ENCODE measurements around the gene SLC33A1.
A peak's percentile ranks its signal among the peaks of the same experiment; 100 is the strongest.
"Not testable (repeated sequence)": the region's sequence is repeated elsewhere in the genome, so short reads cannot be mapped to it uniquely, and the experiment has no call there.

Gene SLC33A1

DNA sequence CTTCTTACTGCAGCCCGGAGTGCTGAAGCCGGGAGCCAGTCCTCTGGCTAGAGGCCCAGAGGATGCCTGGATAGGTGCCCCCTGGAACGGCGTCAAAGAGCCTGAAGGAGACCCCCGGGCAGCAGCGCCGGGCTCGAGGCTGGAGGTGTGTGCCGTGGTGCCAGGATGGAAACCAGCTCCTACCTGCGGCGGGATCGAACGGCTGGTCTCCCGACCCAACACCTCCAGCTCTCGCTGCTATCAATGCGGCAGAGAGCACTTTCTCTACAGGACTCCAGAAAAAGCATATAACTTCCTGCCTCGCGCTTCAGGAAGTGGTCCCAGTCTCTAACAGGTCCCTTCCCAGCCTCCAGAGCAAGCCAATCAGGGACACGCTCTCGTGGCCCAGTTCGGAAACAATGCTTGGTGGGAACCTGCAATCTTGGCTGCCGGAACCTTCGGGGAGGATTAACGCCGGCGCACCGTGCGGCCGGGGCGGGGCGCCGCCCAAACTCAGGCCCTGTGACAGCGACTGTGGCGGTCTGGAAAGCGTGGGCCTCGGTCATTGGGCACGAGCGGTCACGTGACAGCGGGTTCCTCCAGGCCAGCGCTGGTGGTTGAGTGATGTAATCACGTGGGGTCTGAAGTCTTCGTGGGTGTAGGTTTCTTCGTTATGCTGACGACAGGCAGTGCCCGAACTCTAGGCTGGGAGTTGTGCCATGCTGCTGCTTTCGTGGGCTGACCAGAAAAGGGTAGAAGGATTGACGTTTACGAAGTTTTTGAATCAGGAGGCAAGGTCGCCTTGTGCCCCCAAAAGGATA lies at the start of gene SLC33A1:
SLC33A1 (minus strand) TSS at position 287 of the 800 bp plus-strand sequence. CDS start 430 bp downstream, outside the sequence.
- peak; percentile 99 for DNase-seq (ENCODE audit: low read depth)

DNA sequence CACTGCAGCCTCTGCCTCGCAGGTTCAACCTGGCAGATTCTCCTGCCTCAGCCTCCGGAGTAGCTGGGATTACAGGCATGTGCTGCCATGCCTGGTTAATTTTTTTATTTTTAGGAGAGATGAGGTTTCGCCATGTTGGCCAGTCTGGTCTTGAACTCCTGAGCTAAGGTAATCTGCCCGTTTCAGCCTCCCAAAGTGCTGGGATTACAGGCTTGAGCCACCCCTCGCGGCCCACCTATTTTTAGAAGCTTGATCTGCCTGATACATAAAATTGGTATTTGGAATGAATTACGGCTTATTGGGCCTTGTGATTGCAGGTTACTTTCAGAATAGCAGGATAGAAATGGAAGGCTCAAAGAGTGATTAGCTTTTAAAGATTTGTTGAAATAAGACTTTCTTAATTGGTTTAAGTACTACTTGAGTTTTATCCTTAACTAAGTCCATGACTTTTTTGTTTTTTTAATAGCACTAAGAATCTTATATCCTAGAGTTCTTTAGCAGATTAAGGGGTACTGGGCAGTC lies 41.2 kb upstream of the SLC33A1 start:
- DNase-seq (ENCODE audit: low read depth), result no peak

DNA sequence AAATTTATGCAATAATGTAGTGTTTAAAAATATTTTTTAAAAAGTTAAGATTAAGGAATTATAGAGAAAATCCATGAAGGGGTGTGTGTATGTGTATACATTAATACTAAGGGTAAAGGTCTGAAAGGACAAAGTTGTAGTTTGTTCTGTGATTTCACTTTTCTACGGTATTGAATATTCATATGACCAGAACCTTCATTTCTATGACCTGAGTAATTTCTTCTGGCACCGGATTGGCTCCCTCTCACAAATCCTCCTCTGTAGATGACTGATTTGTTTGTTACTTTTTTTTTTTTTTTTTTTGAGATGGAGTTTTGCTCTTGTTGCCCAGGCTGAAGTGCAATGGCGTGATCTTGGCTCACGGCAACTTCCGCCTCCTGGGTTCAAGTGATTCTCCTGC lies 37.1 kb upstream of the SLC33A1 start:
- DNase-seq (ENCODE audit: low read depth), result peak; percentile 63

DNA sequence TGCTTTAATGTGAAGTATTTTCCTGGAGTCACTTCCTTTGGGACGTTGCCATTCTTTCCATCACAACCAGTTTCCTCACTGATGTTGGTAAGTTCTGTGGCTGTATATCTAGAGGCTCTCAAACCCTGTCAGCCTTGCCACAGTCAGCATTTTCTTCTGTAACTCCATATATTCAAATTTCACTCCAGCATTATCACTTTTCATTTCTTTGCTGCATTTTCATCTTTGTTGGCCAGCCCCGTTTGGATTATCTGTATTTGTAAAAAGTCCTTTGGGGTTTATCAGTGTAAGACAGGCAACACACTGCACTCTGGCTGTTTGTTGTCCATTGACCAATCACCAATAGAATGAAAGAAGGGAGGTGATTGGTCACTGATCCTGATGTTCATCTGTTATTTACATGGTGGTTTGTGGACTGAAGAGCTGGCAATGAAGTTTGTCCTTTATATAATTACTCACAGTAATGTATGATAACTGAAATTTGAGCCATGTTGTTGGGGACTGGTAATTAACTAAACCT lies 36.5 kb upstream of the SLC33A1 start:
- peak; percentile 75 for DNase-seq (ENCODE audit: low read depth)

DNA sequence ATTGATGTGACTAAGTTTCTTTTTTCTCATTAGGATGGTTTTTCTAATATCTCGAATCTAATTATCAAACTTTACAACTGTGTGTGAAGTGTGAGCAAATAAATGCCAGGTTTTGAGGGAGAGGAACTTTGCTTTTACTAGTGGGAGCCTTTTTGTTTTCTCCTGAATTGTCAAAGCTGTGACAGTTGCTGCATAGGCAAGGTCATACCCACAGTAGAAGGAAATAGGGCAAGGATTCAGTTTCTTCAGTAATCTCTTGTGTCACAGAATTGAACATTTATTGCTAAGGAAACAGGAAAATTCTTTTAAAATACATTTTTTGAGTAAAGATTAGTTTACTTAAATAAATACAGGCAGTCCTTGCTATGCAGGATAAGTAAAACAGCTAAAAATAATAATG lies 35.7 kb upstream of the SLC33A1 start:
- no peak for DNase-seq (ENCODE audit: low read depth)

DNA sequence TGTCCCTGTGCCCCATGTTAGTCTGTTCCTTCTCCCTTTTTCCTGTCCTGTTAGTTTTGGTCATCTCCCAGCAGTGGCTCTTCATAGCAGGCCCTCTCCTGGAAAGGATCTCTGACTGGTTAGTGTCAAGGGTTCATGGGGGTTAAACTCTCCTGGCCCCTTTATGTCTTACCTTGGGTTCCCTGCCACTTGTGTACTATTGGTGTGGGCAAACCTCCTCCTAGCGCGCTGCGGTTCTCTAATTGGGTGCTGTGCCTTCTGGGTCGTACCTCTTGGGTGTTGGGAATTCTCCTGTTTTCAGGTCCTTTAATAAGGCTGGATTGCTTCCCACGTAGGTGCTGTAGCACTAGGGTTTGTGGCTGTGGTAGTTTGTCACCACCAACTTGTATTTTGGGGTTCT lies 35.0 kb upstream of the SLC33A1 start:
- no peak for DNase-seq (ENCODE audit: low read depth)

DNA sequence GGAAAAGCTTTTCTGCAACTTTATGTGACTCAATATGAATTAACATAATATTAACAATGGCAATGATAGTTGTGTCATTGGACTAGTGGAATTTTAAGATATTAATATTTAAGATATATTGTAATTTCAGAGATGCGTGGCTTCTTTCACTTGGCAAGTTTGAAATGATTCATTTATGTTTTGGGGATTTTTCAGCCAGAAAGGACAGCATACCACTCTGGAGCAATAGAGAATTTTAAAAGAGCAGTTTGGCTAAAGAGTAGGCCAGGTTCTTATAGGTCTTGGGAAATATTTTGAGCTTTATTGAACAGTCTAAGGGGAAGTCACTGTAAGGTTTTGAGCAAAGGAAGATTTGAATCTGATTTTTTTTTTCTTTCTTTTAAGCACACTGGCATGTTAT lies 32.7 kb upstream of the SLC33A1 start:
- DNase-seq (ENCODE audit: low read depth), result no peak

DNA sequence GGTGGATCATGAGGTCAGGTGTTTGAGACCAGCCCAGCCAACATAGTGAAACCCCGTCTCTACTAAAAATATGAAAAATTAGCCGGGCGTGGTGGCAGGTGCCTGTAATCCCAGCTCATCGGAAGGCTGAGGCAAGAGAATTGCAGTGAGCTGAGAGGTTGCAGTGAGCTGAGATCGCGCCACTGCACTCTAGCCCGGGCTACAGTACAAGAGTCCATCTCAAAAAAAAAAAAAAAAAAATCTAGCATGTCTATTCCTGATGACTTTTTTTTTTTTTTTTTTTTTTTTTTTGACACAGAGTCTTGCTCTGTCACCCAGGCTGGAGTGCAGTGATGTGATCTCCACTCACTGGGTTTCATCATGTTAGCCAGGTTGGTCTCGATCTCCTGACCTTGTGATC lies 32.1 kb upstream of the SLC33A1 start:
- DNase-seq (ENCODE audit: low read depth), result not testable (repeated sequence)

DNA sequence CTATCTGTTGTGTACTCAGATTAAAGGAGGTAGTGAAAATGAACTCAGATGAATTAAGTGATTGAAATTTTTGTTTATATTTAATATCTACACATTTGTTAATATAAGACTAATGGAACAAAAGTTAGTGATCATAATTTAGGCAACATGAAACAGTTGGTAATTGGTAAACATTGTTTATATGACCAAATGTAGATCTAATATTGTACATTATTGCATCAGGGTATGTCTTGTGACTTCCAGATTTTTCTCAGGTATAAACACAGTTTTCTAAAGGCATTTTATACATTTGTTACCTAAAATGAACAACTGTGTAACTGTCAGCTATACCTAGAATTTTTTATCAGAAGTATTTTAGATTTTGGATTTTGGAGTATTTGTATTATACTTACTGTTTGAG lies 31.1 kb upstream of the SLC33A1 start:
- DNase-seq (ENCODE audit: low read depth), result no peak

DNA sequence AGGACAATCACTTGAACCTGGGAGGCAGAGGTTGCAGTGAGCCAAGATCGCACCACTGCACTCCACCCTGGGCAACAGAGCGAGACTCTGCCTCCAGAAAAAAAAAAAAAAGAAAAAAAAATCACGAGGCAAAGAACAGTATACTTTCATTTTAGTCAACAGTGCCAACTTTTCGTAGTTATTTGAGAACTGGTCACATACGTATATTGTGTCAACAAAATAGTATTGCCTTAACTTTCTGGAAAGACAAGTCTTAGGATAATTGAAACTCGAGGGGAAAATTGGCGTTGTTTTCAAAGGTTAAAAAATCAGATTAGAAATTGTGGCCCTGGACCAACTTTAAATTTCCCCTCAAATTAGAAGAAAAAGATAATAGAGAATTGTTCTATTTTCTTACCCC lies 30.1 kb upstream of the SLC33A1 start:
- DNase-seq (ENCODE audit: low read depth), result no peak

DNA sequence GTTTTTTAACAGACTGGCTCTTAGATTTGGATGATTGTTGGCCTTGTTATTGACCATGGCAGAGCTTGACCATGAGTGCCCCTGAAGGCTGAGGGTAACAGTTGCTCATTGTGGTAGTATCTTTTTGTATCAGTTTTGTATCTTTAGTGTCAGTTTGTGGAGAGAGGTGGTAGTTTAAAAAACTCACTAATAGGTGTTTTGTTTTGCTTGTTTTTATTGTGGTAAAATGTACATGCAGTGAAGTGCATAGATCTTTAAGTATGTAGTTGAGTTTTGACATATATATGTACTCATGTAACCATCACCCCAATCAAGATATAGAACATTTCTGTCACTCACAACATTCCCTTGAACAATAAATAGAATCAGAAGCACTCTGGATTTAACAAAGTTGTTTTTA lies 26.1 kb upstream of the SLC33A1 start:
- no peak for DNase-seq (ENCODE audit: low read depth)

DNA sequence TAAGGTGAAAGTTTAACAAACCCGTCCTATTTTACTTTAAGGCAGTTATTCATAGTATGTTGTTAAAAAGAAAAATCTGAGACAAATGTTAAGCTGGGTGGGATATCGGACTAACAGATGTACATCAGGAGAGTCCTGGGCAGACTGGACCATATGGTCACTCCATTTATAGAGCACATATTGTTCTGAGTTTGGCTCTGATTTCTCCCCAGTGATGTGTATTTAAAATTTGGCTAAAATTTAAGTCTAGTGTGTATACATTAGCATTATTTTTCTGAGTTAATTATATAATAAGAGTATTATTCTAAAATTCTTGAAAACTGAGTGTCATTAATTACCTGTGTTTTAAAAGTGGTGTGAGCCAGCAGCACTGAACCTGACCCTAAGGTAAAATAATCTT lies 22.3 kb upstream of the SLC33A1 start:
- no peak for DNase-seq (ENCODE audit: low read depth)

DNA sequence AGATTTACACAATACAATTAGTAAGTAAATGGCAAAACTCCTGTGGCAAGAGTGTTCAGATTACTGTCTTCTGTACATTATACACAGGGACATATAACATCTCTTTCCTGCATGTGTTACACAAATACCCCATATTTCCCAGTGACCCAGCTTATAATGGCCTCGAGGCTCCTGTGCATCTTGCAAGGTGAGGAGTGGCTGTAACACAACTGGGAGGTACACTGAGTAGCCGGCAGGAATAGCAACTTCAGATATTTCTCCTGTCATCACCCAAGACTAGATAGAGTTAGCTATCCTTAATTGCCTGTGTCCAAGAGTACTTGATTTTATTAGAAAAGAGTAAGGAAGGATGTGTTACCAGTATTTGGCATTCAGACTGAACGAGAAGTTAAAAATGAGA lies 21.8 kb upstream of the SLC33A1 start:
- no peak for DNase-seq (ENCODE audit: low read depth)

DNA sequence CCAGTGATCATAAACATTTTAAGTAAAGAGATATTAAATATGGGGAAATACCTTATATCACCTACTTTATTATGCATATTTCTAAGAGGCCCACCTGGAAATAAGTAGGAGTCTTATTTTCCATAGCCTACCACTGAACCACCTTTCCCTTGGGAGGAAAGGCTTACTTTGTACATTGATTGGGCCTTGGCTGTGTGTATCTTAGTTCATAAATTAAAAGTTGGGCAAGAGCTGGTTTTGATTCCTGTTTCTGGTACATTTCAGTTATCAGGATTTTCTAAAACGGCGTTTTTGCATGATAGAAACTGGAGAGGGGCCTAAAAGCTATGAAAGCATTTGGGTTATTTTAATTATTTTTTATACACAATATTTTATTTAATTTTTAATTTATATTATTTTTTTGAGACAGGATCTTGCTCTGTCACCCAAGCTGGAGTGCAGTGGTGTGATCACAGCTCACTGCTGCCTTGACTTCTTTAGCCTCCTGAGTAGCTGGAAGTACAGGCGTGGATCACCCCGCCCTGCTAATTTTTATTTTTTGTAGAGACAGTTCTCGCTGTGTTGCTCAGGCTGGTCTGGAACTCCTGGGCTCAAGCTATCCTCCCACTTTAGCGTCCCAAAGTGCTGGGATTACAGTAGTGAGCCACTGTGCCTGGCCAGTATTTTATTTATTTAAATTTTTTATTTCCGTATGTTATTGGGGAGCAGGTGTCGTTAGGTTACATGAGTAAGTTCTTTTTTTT lies 18.8 kb upstream of the SLC33A1 start:
- no peak for DNase-seq (ENCODE audit: low read depth)

DNA sequence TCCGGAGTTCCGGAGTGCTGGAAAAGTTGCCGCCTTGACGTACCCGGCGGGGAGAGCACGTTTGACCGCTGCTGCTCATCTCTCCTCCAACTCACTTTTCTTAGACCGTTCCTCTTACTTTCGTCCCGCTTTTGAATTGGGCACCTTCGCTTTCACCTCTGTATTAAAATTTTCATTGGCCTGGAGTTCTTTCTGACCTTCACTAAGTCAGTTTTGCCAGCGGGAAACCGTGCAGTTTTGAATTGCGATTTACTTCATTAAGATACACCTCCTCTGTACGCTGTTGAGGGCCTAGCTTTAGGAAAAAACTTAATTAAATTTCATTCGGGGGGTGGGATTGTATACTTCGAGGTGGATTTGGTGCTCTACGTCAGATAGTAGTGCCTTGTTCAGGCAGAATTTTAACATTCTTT lies 17.5 kb upstream of the SLC33A1 start:
- peak; percentile 42 for DNase-seq (ENCODE audit: low read depth)

DNA sequence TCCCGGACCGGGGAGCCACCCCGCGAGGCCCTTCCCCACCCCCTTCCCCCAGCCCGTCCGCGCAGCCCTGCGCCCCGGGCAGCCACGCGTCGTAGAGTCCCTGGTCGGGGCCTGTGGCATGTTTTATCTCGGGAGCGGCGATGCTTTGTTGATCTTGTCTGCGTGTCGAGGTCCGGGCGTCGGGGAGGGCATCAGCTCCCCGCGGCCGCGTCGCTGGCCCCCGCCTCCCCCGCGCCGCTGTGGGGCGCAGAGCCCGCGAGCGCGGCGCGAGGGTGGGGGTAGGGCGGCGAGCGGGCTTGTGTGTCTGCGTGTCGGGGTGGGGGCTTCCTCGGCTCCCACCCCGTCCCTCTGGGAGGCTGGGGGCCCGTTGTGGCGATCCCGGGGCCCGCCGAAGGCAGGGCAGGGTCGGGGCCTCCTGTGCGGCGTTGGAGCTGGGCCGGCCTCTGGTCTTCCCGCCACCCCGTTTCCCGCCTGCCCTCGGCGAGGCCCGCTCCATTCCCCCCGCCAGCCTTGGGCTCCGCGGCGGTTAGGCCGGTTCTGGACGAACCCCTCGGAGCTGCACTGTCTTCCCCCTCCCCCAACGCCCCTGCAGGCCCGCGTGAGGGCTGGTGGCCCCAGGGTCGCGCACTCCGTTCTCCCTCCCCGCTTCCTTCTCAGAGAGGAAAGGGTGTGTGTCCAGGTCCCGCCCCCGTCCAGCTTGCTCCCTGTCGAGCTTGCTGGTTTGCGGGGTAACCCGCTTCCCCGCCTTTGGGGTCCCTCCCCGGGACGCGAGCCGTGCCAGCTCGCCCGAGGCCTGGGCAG lies 16.9 kb upstream of the SLC33A1 start:
- DNase-seq (ENCODE audit: low read depth), result peak; percentile 42

DNA sequence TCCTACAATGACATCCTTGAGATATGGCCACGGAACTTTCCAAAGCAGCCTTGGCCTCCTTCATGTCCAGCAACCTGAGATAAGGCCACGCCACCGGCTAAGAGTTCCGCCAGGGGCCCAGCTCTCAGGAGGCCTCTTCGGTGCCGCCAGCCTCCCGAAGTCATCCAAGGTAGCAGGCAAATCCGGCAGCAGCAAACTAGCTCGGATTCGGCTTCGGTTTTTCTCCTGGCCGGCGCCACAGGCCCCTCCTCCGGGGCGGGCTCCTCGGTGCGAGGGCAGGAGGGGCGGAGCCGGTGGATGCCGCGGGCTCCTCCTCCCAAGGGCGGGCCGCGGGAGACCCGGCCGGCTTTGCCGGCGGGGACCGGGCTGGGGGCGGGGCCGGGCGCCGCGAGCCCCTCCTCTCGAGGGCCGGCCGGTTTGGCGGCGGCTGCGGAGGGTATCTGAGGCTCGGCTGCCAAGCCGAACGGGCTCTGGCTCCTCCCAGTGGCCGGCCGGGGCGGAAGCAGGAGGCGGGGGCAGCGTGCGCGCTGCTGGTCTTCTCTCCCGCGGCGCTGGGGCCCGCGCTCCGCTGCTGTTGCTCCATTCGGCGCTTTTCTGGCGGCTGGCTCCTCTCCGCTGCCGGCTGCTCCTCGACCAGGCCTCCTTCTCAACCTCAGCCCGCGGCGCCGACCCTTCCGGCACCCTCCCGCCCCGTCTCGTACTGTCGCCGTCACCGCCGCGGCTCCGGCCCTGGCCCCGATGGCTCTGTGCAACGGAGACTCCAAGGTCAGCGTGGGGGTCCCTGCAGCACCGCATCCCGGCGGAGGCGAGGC lies 16.1 kb upstream of the SLC33A1 start, which contains the start of gene GMPS:
GMPS (plus strand) TSS at position 518 of the 812 bp plus-strand sequence; CDS start at position 739, 221 bp downstream.
- peak; percentile 93 for DNase-seq (ENCODE audit: low read depth)

DNA sequence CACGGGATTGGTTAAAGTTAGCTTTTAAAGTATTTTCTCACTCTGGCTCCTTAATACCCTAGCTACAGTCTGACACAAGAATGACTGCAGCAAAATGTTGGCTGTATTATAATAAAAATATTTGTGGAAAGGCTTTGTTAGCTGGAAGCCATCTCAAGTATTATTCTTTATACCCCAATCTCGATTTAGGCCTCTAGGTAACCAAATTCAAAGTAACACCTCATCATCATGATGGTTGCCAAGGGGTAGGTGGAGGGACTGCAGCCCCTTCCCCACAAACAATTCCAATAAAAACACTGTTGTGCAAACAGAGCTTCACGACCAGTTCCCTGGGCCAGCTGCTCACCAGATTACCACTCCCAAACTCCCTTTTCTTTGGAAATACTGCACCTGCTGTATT lies 15.5 kb upstream of the SLC33A1 start:
- no peak for DNase-seq (ENCODE audit: low read depth)

DNA sequence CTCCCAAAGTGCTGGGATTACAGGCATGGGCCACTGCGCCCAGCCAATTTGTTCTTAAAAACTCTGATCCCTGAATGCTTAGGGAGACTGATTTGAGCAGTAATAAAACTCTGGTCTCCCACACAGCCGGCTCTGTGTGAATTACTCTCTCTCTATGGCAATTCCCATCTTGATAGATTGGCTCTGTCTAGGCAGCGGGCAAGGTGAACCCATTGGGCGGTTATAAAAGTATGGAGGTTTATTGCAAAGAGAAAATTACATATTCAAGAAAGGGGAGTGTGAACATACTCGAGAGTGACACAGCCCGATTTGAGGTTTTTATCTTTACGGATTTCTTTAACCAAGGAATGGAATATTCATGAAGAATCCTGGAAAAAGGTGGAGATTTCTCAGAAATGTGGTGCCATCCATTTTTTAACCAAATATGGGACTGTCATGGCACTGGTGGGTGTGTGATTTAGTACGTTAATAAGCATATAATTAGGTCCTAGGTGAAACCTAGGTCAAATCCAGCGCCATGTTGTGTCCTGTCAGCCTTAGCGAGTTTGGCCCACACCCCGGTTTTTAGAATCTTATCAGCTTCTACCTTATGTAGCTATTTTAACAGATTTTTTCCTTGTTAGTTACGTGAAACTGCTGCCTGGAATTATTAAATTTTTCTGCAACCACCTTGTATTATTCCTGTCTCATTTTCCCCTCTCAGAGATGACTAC lies 9.0 kb upstream of the SLC33A1 start:
- DNase-seq (ENCODE audit: low read depth), result no peak

DNA sequence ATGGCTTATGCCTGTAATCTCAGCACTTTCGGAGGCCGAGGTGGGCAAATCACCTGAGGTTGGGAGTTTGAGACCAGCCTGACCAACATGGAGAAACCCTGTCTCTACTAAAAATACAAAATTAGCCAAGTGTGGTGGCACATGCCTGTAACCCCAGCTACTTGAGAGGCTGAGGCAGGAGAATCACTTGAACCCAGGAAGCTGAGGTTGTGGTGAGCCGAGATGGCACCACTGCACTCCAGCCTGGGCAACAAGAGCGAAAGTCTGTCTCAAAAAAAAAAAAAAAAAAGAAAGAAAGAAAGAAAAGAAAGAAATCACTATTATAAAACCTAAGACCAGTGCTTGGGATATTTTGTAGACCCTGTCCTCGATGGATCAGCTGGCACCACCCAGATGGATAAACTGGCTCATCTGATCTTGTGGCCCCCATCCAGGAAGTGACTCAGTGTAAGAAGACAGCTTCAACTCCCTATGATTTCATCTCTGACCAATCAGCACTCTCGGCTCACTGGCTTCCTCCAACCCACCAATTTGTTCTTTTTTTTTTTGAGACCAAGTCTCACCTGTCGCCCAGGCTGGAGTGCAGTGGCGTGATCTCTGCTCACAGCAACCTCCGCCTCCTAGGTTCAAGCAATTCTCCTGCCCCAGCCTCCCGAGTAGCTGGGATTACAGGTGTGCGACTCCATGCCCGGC lies 8.2 kb upstream of the SLC33A1 start:
- DNase-seq (ENCODE audit: low read depth), result peak; percentile 86

Measured in iris pigment epithelial cell (primary cell).